Dermis microvascular lymphatic vessel endothelial cell (primary cell): Measurements from ENCODE around the gene GPR150. TPM values are rescaled to one million over a fixed set of nuclear protein-coding genes. Genes with fewer than 3 reads are reported as not detected.

Experiments used
- DNase-seq, 2 donors: peaks; one replicate each; pipeline versions ENCODE4 v3.0.0 to v3.0.0-alpha.2; 2010; ENCODE audit warnings: low read depth in 2 of 2
- total RNA-seq: library from RNA; depleted of rRNA; stranded (reverse); fragments of >200 nt; gene quantifications from 2 replicates; pipeline ENCODE4 v1.2.1, GENCODE V29; 2014

The GPR150 gene
- total RNA-seq, 1 donor from 2014 or later: 0.13 TPM

GRCh38 chr5:95649842-95650620 lies 30.1 kb downstream of the GPR150 start:
- no peak for DNase-seq

DNA sequence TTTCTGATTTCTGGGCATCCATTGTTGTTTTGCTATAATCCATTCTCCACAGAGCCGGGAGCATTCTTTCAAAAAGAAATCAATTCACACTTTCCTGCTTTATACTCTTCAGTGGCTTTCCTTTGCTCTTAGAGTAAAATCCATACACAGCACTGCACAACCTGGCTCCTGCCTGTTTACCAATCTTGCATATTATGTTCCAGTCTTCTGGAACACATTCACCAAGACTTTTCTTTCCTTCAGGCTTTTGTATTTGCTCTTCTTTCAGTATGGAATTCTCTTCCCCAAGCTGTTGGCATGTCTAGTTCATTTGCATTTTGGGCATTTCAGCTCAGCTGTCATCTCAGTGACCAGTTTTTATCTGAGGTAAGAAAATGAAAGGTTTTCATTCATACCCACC lies 33.0 kb downstream of the GPR150 start:
- DNase-seq: no peak

GRCh38 chr5:95654196-95654595 lies 34.3 kb downstream of the GPR150 start:
- DNase-seq: no peak

DNA sequence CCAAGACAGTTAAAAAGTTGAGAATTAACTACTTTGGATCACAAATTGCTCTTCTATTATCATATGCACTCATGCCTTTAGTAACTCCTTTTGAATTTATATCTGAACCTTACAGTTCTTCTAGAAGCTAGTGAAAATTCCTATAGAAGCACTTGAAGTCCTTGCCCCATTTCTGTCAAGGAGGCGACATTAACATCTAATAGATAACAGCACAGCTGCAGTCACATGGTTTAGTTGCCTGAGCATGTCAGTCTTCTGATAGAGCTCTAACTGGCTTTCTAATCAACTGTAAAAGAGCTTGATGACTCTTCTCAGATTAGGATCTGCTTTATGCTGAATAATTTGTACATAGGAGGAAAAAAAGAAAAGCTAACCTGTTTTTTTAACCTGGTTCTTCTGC lies 35.7 kb downstream of the GPR150 start:
- no peak for DNase-seq

DNA sequence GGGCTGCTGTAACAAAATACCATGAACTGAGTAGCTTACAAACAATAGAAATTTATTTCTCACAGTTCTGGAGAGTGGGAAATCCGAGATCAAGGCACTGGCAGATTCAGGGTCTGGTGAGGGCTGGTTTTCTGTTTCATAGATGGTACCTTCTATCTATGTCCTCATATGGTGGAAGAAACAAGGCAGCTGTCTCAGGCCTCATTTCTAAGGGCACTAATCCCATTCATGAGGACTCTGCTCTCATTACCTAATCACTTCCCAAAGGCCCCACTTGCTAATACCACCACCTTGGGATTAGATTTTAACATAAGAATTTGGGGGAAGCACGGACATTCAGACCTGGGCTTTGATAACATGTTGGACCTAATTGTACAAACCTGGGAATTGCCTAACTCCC lies 40.2 kb downstream of the GPR150 start:
- DNase-seq: no peak

- DNase-seq: no peak
Observed at GRCh38 chr5:95662946-95663345, 43.1 kb downstream of the GPR150 start.

DNA sequence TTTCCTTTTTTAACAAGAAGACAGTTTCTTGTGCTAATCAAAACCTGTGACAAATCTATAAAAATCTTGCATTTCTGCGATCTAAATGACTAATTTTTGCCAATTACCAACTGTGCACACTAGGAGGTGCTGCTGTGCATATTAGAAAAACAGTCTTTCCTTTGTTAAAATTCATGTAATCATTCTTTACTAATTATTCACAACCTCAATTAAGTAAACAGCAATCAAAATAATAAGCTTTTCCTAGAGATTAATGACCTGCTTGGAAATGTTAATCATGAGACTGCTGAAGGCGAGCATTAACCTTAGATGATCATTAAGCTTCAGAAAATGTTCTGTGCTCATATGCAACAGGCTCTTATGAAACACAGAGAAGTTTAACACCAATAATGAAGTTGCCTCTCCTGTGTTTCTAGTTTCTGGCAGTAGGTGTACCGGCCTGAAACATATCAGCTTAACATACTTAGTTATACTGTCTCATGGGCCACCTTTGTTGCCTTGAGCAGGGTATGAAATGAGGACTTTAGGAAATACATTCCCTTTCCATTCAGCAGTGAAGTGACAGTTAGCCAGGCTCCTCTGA lies 44.4 kb downstream of the GPR150 start:
- DNase-seq: peak; percentile 16 to 40

DNA sequence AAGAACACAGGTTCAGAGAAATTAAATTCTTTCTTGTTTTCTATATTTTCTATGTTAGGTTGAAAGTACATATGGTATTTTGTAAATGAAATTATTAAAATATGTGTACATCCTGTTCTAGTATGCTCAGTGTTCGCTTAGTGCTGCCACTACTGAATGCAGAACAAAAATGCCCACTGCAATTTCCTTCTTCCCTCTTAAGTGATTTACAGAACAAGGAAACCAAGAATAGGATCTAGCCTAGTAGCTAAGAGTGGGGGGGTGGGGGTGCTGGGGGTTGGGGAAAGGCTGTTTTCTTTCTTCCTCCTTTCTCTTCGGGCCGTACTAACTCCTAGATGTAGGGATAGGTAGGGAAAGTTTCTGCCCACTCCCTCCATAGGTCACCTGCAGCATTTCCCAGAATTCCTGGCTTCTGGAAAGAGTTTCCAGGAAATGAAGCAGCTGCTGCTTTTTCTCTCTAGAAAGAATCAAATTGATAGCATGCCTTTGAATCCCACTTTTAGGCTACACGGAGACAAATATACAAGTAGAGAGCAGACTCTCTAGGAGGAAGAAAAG lies 47.3 kb downstream of the GPR150 start:
- DNase-seq: no peak

GRCh38 chr5:95667678-95668077 lies 47.8 kb downstream of the GPR150 start:
- DNase-seq: no peak

DNA sequence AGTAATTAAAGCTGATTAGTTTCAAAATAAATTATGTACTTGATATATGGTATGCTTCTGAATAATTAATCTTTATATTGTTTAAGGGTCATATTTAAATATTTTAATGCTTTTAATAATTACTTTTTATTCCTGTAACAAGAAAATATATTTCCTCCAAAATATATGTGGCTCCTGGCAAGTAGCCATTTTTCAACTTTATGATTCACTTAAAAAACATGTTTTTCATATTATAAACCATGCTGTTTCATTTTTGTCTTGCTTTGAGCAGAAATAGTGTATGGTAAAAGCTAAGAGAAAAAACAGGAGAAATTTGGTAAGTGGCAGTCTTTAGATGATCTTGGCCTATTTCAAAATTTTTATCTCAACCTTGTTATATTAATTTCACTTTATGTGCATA lies 48.3 kb downstream of the GPR150 start:
- DNase-seq: peak in 1 of 2 donors; percentile 42

GRCh38 chr5:95668728-95669127 lies 48.8 kb downstream of the GPR150 start:
- peak in 1 of 2 donors; percentile 76 for DNase-seq

GRCh38 chr5:95669540-95669939 lies 49.7 kb downstream of the GPR150 start:
- DNase-seq: peak; percentile 27 to 94

- DNase-seq: no peak
Observed at GRCh38 chr5:95669985-95670384, 50.1 kb downstream of the GPR150 start.

- DNase-seq: no peak
Observed at GRCh38 chr5:95670568-95670967, 50.7 kb downstream of the GPR150 start.

Other genes with a start within 250 kb of the GPR150 start
- under 0.01 TPM in 1 of 2 replicates, not detected in the other for gene FAM81B, start 228.7 kb upstream of the GPR150 start, total RNA-seq
- 75.9 and 78.1 TPM in 2 replicates for gene SKIC3, start 65.1 kb upstream of the GPR150 start, total RNA-seq
- 2.2 and 2.4 TPM in 2 replicates for gene ARSK, start 65.0 kb upstream of the GPR150 start, total RNA-seq
- gene RFESD, start 26.7 kb downstream of the GPR150 start, total RNA-seq: 1.2 and 1.4 TPM in 2 replicates
- 0.13 TPM in 1 of 2 replicates, not detected in the other for gene SPATA9, start 62.9 kb downstream of the GPR150 start, total RNA-seq
- 26.0 and 35.0 TPM in 2 replicates for gene RHOBTB3, start 111.2 kb downstream of the GPR150 start, total RNA-seq
- gene GLRX, start 202.6 kb downstream of the GPR150 start, total RNA-seq: 28.8 and 34.5 TPM in 2 replicates